Rectal smooth muscle tissue (tissue), 1 donor: Measurements from ENCODE around the gene RYR3.

ENCODE experiments used
- H3K27ac ChIP-seq: one replicate; pipeline ENCODE4 v1.7.0; 2013; ENCODE audit warnings: low read depth, low read length, inconsistent platforms
- H3K27me3 ChIP-seq: one replicate; pipeline ENCODE4 v1.7.0; 2013; ENCODE audit warnings: low read length; ENCODE audit not compliant: control insufficient read depth, insufficient read depth
- H3K36me3 ChIP-seq: one replicate; pipeline ENCODE4 v1.7.0; 2013; ENCODE audit warnings: low read length; ENCODE audit not compliant: control insufficient read depth, insufficient read depth
- H3K4me1 ChIP-seq: one replicate; pipeline ENCODE4 v1.7.0; 2013; ENCODE audit warnings: low read length; ENCODE audit not compliant: control insufficient read depth, insufficient read depth
- H3K4me3 ChIP-seq: one replicate; pipeline ENCODE4 v1.7.0; 2013; ENCODE audit warnings: low read length
- H3K9ac ChIP-seq: one replicate; pipeline ENCODE4 v1.7.0; 2013; ENCODE audit warnings: low read length

RYR3 gene

GRCh38 chr15:33310481-33311311 is at the start of gene RYR3:
Gene RYR3, plus strand, starts transcription at chr15:33310967. Its CDS starts 79 bp downstream, at chr15:33311046.
- peaks cover 2% of the 10 kb centered on the region for H3K27me3 ChIP-seq
- H3K4me1 ChIP-seq: peaks cover 3% of the 10 kb centered on the region
- no peak within 1 kb of the TSS for H3K9ac ChIP-seq
- H3K36me3 ChIP-seq: no peaks in the 10 kb centered on the region
- peak within 1 kb of the TSS; percentile 88 for H3K27ac ChIP-seq
- H3K4me3 ChIP-seq: peak within 1 kb of the TSS; percentile 64

DNA sequence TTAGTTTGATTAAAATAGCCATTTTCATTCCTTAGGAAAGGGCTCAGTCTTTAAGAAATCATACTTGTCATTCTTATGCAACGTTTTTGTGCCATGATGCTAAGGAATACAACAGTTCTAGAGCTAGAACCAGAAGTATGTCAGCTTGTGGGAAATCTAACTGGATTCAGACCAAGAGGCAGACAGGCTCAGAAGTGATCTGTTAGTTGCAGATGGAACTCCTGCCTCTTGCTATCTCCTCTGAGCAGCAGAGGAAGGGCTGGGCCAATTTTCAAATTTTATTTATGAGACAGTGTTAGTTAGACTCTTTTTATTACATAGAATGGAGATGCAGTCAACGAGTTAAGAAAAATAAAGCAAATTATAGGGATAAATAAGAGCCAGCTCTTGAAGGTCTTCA is 48.5 kb upstream of the RYR3 start:
- H3K27ac ChIP-seq: no peak overlapping the region
- no peaks in the 10 kb centered on the region for H3K27me3 ChIP-seq
- H3K36me3 ChIP-seq: no peaks in the 10 kb centered on the region
- no peak overlapping the region for H3K9ac ChIP-seq
- H3K4me1 ChIP-seq: no peaks in the 10 kb centered on the region
- no peak overlapping the region for H3K4me3 ChIP-seq

DNA sequence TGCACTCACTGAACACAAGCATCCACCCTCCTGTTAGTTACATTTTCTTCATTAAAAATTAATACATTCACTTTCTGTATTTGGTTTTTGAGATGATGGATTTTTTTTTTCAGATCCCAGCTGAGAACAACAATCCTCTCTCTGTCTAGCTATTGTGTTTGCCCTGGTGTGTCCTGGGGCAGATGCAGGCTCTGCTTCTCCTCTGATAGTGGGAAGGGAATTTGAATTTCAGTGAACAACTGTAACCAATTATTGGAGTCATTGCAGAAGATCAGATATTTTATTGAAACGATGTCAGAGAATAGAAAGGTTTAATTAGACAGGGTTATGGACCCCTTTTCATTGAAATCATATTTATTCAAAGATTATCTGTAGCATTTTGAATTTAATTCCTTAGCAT is 33.1 kb upstream of the RYR3 start:
- no peak overlapping the region for H3K27ac ChIP-seq
- no peak overlapping the region for H3K4me3 ChIP-seq
- H3K9ac ChIP-seq: no peak overlapping the region
- no peaks in the 10 kb centered on the region for H3K36me3 ChIP-seq
- H3K27me3 ChIP-seq: no peaks in the 10 kb centered on the region
- no peaks in the 10 kb centered on the region for H3K4me1 ChIP-seq

GRCh38 chr15:33278816-33279612 is 31.8 kb upstream of the RYR3 start:
- Histone ChIP-seq H3K4me1 (no peaks in the 10 kb centered on the region), H3K36me3 (no peaks in the 10 kb centered on the region), H3K27ac (no peak overlapping the region), H3K9ac (no peak overlapping the region), H3K27me3 (no peaks in the 10 kb centered on the region), H3K4me3 (no peak overlapping the region)

GRCh38 chr15:33279613-33280205 is 31.1 kb upstream of the RYR3 start:
- Histone ChIP-seq H3K4me3 (no peak overlapping the region), H3K27ac (no peak overlapping the region), H3K36me3 (no peaks in the 10 kb centered on the region), H3K9ac (no peak overlapping the region), H3K27me3 (no peaks in the 10 kb centered on the region), H3K4me1 (no peaks in the 10 kb centered on the region)

GRCh38 chr15:33282226-33283020 is 28.3 kb upstream of the RYR3 start:
- H3K9ac ChIP-seq: no peak overlapping the region
- H3K4me1 ChIP-seq: no peaks in the 10 kb centered on the region
- no peak overlapping the region for H3K4me3 ChIP-seq
- no peaks in the 10 kb centered on the region for H3K27me3 ChIP-seq
- no peaks in the 10 kb centered on the region for H3K36me3 ChIP-seq
- no peak overlapping the region for H3K27ac ChIP-seq

DNA sequence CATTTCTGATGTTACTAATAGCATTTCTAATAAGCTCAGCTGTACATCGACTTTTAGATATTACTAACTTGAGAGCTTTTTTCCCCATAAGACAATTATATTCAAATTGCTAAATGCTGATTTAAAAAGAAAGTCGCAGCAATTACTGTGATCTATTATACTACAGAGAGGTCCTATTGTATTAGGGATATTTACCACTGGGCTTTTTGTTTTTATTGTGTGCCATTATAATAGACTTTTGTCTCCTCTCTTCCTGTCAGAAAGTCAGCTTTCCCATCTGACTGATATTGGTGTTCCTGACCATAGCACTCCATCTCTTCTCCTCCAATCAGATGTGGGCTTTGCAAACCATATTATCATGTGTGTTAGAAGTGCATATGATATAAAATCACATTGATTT is 27.2 kb upstream of the RYR3 start:
- Histone ChIP-seq H3K27ac (no peak overlapping the region), H3K4me3 (no peak overlapping the region)

GRCh38 chr15:33284336-33284735 is 26.4 kb upstream of the RYR3 start:
- Histone ChIP-seq H3K4me3 (no peak overlapping the region), H3K9ac (no peak overlapping the region)

More for the DNA sequence above, 27.2 kb upstream of the RYR3 start:
- no peak overlapping the region for H3K9ac ChIP-seq
- H3K27me3 ChIP-seq: no peaks in the 10 kb centered on the region
- H3K36me3 ChIP-seq: no peaks in the 10 kb centered on the region
- H3K4me1 ChIP-seq: no peaks in the 10 kb centered on the region

GRCh38 chr15:33292717-33293307 is 18.0 kb upstream of the RYR3 start:
- H3K36me3 ChIP-seq: no peaks in the 10 kb centered on the region
- H3K4me3 ChIP-seq: no peak overlapping the region
- peaks cover 2% of the 10 kb centered on the region for H3K4me1 ChIP-seq
- no peaks in the 10 kb centered on the region for H3K27me3 ChIP-seq
- no peak overlapping the region for H3K9ac ChIP-seq
- H3K27ac ChIP-seq: no peak overlapping the region

More at GRCh38 chr15:33284336-33284735, 26.4 kb upstream of the RYR3 start:
- Histone ChIP-seq H3K36me3 (no peaks in the 10 kb centered on the region), H3K27me3 (no peaks in the 10 kb centered on the region), H3K27ac (no peak overlapping the region), H3K4me1 (no peaks in the 10 kb centered on the region)

- H3K36me3 ChIP-seq: no peaks in the 10 kb centered on the region
- H3K9ac ChIP-seq: no peak overlapping the region
- H3K27me3 ChIP-seq: no peaks in the 10 kb centered on the region
- H3K27ac ChIP-seq: no peak overlapping the region
- peaks cover 2% of the 10 kb centered on the region for H3K4me1 ChIP-seq
- no peak overlapping the region for H3K4me3 ChIP-seq
Observed at GRCh38 chr15:33293713-33294334, 16.9 kb upstream of the RYR3 start.

DNA sequence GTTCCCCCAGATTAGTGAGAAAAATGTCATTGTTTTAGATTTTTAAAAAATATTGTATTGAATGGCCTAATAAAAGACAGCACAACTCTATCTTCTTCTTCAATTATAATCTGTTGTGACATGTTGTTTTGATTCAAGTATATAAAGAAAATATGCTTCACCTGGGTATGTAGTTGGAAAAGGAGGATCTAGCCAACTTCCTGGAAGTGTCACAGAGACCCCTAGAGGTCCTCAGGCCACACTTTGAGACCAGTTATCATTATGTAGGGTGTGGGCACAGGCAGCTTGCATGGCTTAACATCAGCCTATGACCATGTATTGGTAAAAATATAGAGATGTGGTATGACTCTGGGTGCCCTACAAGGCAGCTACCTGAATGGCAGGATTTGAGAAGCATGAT is 14.7 kb upstream of the RYR3 start:
- Histone ChIP-seq H3K4me3 (no peak overlapping the region), H3K27ac (no peak overlapping the region), H3K9ac (no peak overlapping the region), H3K4me1 (peaks cover 2% of the 10 kb centered on the region), H3K27me3 (no peaks in the 10 kb centered on the region), H3K36me3 (no peaks in the 10 kb centered on the region)
